HG03103 (cell line): ENCODE measurements around the gene SLC30A3.

Experiments used
- ATAC-seq: cut with Tn5 transposase; IDR thresholded peaks from one replicate; pipeline ENCODE4 v1.9.1; 2021; ENCODE audit warnings: low read depth; ENCODE audit not compliant: unreplicated experiment

Gene SLC30A3

GRCh38 chr2:27236626-27237025 lies 26.2 kb downstream of the SLC30A3 start:
- no peak for ATAC-seq

GRCh38 chr2:27236136-27236535 lies 26.7 kb downstream of the SLC30A3 start:
- ATAC-seq: no peak

DNA sequence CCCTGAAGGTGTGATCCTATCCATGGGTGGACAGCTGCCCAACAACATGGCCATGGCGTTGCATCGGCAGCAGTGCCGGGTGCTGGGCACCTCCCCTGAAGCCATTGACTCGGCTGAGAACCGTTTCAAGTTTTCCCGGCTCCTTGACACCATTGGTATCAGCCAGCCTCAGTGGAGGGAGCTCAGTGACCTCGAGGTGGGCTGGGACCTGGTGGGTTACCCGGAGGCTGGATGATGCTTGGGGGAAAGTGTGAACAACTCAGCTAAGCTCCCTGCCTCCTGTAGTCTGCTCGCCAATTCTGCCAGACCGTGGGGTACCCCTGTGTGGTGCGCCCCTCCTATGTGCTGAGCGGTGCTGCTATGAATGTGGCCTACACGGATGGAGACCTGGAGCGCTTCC lies 29.5 kb downstream of the SLC30A3 start:
- no peak for ATAC-seq

DNA sequence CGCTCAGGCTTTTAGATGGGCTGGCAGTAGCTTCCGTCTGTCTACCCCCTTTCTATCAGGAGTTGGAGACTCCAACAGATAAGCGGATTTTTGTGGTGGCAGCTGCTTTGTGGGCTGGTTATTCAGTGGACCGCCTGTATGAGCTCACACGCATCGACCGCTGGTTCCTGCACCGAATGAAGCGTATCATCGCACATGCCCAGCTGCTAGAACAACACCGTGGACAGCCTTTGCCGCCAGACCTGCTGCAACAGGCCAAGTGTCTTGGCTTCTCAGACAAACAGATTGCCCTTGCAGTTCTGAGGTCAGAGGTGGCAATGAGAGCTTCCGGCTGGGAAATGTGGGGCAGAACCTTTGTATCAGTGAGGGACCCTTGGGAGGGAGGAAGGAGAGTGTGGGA lies 30.9 kb downstream of the SLC30A3 start:
- ATAC-seq: no peak

- ATAC-seq: no peak
Measured at GRCh38 chr2:27227501-27227900, 35.3 kb downstream of the SLC30A3 start.

- no peak for ATAC-seq
Measured at GRCh38 chr2:27225526-27225925, 37.3 kb downstream of the SLC30A3 start.

DNA sequence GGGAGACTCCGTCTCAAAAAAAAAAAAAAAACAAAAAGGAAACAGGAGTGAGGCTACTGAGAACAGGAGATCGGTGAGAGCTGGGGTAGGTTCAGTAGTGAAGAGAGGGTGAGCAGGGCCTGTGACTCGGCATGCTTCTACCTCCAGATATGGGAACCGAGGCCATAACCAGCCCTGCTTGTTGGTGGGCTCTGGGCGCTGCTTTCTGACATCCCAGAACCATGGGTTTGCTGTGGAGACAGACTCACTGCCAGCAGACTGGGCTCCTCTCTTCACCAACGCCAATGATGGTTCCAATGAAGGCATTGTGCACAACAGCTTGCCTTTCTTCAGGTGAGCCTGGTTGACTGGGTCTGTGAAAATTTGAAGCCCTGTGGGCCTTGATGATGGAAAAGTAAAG lies 39.4 kb downstream of the SLC30A3 start:
- no peak for ATAC-seq

DNA sequence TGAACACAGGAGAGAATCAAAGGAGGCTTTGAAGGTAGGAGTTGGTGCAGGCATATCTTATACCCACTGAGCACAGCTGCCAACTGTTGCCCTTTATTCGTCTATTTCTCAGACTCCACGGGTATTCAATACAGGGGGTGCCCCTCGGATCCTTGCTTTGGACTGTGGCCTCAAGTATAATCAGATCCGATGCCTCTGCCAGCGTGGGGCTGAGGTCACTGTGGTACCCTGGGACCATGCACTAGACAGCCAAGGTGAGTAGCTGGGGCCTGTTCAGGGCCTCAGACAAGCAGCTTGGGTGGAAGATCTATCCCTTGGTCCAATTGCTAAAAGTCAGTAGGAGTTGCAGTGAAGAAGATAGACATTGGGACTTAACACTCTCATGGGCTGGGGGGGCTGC lies 40.4 kb downstream of the SLC30A3 start:
- ATAC-seq: no peak

DNA sequence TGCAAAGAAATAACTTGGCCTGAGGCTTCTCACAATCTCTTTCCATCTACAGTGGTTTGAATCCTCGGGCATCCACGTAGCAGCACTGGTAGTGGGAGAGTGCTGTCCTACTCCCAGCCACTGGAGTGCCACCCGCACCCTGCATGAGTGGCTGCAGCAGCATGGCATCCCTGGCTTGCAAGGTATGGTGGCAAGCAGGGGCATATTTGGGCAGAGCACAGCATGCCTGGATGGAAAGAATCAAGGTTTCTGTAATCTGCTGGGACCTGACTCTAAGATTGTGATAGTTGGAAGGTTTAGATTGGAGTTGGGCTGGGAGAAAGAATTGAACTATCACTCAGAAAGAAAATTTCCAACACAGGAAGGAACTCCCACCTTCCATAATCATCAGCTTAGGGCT lies 41.7 kb downstream of the SLC30A3 start:
- ATAC-seq: no peak

GRCh38 chr2:27220091-27220490 lies 42.8 kb downstream of the SLC30A3 start:
- no peak for ATAC-seq

GRCh38 chr2:27219091-27219490 lies 43.8 kb downstream of the SLC30A3 start:
- ATAC-seq: no peak

DNA sequence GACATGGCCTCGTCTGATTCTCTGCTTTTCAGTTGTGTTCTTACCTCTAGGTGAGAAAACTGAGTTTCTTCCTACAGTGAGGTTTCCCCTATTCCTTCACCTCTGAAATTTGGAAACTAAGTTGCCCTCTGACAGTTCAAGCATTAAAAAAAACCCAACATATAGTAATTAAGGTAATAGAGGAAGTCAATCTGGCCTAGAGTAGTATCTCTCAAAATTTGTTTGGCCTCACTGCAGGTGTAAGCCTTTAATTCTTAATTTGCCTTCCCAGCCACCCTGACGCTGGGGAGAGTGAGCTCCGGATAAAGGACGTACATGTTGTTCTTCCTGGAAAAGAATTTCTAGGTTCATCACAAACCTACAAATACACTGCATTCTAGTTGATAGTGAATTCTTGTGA lies 44.2 kb downstream of the SLC30A3 start:
- no peak for ATAC-seq

DNA sequence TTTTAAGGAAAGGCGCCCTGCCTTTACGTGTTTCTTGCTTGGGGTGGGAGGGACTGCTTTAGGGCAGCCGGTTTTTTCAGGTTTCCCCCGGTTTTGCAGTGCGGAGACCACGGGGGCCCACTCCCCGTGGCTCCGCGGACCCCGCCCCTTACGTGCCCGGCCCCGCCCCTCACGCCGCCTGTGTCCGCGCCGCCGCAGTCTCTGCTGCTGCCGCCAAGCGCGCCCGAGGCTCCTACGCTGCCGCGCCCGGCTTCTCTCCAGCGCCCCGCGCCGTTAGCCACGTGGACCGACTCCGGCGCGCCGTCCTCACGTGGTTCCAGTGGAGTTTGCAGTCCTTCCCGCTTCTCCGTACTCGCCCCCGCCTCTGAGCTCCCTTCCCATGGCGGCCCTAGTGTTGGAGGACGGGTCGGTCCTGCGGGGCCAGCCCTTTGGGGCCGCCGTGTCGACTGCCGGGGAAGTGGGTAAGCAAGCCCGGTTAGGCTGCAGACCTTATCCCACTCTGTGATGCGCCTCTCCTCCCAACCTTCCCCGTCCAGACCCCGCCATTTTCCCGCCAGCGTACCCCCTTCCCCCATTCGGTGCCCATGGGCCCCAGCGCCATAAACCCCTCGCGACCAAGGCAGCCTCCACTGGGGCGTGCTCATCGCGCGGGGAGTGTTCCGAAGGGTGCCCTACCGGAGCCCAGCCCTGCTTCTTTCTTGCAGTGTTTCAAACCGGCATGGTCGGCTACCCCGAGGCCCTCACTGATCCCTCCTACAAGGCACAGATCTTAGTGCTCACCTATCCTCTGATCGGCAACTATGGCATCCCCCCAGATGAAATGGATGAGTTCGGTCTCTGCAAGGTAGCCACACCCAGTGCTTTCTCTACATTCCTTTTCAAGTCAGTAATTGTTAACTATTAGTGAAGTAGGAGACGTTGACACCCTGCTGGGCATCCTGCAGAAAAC lies 45.4 kb downstream of the SLC30A3 start, which contains the start of gene CAD:
Gene CAD, plus strand, starts transcription at position 197 of the 949 bp plus-strand sequence. Its CDS starts 183 bp downstream, at position 380.
- peak; percentile 75 for ATAC-seq

- ATAC-seq: no peak
Measured at GRCh38 chr2:27216416-27217137, 46.3 kb downstream of the SLC30A3 start.

DNA sequence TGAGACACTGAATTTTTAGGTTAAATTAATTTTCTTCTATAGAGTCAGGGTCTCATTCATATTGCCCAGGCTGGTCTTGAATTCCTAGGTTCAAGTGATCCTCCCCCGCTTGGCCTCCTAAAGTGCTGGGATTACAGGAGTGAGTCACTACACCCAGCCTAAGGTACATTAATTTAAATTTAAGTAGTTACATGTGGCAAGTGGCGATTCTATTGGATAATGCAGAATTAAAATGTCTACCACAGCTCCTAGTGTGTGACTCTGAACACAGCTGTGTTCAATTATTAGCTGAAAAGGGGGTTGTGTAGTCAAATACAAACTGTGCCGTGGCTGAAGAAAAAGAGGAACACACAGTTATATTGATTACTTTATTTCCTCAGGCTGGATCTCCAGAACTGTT lies 47.9 kb downstream of the SLC30A3 start:
- ATAC-seq: no peak

DNA sequence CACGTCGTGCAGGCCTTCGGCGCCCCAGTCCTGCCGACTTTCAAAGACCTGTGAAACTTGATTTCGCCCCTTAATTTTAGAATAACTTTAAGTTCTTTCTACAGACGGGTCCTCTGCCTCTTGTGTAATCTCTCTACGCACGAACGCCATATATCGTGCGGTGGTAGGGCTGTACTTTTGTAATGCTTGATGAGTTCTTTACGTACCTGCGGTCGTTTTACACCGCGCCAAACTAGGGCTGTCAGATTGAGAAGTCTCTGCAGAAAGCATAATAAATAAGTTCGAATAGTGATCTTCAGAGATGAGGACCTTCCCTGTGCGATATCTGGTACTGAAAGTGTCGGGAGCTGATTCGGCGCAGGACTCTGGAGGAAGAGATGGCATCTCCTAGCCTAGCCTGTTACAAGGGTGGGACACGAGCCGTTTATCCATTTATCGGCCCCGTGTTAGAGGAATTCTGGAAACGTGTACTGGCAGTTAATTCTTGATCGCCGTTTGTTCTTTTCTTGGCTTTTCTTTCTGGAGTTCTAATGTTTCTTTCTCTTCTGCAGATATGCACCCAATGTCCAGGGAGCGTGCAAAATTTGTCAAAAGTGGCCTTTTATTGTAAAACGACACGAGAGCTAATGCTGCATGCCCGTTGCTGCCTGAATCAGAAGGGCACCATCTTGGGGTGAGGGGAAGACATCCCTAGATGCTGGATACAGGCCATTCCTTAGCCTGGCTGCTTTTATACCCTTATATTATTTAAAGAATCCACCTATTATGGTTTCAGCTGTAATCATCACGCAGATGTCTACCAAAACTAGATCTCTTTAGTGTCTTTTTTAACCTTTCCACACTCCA lies 50.0 kb downstream of the SLC30A3 start:
- ATAC-seq: no peak

- peak; percentile 73 for ATAC-seq
Measured at GRCh38 chr2:27211943-27212625, 50.8 kb downstream of the SLC30A3 start, which contains the start of the genes ATRAID and SLC5A6. Gene ATRAID, plus strand, starts transcription at chr2:27212041. Its CDS starts 328 bp downstream, at chr2:27212369. Gene SLC5A6, minus strand, starts transcription at chr2:27212268. Its CDS starts 4,618 bp downstream, at chr2:27207650.

DNA sequence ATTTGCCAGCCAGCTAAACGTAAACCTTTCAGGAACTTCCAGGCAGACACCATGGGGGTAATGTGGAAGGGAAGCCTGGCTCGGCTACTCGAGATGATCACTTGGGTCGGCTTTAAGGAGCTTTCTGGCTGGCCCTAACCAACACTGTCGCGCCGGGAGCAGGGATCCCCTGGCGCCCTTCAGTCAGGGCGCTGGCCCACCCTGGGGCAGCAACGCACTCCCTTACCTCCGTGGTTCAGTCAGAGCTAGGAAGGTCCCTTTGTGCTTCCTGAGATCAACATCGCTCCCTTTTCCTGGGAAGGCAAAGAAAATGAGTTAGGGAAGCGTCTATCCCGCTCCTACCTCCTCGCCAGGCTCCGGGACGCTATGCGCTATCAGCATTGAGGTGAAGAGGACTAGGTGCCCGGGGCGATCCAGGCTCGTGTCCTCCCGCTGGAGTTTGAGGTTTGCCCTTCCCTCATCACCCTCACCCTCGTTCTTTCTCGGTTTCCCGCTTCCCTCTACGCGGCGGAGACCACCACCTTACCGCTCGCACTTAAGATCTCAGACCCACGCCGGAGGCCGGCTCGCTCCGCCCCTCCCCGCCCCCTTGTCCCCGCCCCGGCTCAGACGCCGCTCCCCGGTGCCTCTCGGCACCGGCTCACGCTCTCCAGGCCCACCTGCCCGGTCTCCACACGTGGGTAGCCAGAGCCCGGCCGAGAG lies 51.5 kb downstream of the SLC30A3 start:
- ATAC-seq: peak; percentile 57
